Right ventricle myocardium superior (tissue), 1 donor: ENCODE results near the gene PIAS4. TPM values are rescaled to one million over a fixed set of nuclear protein-coding genes. Genes with fewer than 3 reads are reported as not detected.
A peak's percentile ranks its signal among the peaks of the same experiment; 100 is the strongest.

Experiments
- ATAC-seq: fragments of 200-7000 bp; cut with Tn5 transposase; one replicate; pipeline ENCODE4 v1.9.1; 2020; ENCODE audit warnings: mild to moderate bottlenecking; ENCODE audit not compliant: poor library complexity
- DNase-seq: peaks from one replicate; pipeline ENCODE4 v3.0.0-alpha.2; 2020
- intact Hi-C: fragments of 100-400 bp; cut with DNase I; formaldehyde crosslinking; loops from one replicate; pipeline ENCODE4 v1.11.2; 2022
- microRNA-seq: library from miRNA; unstranded; fragments of <30 nt; microRNA quantifications from one replicate; pipeline ENCODE4 v1.2.0, GENCODE V29; 2020
- total RNA-seq: library from RNA; stranded (reverse); fragmentation: NEBNext Ultra II Directional; extraction: Animal tissue kit (Norgen Biotek cat#: 25700); gene quantifications from one replicate; pipeline ENCODE4 v1.2.1, GENCODE V29; 2021
- donor health status: DM: no; HTN: yes; CAD: no; lungs with severe emphysema.

PIAS4 gene
- total RNA-seq, 1 donor from 2014 or later, result 16.7 TPM

DNA sequence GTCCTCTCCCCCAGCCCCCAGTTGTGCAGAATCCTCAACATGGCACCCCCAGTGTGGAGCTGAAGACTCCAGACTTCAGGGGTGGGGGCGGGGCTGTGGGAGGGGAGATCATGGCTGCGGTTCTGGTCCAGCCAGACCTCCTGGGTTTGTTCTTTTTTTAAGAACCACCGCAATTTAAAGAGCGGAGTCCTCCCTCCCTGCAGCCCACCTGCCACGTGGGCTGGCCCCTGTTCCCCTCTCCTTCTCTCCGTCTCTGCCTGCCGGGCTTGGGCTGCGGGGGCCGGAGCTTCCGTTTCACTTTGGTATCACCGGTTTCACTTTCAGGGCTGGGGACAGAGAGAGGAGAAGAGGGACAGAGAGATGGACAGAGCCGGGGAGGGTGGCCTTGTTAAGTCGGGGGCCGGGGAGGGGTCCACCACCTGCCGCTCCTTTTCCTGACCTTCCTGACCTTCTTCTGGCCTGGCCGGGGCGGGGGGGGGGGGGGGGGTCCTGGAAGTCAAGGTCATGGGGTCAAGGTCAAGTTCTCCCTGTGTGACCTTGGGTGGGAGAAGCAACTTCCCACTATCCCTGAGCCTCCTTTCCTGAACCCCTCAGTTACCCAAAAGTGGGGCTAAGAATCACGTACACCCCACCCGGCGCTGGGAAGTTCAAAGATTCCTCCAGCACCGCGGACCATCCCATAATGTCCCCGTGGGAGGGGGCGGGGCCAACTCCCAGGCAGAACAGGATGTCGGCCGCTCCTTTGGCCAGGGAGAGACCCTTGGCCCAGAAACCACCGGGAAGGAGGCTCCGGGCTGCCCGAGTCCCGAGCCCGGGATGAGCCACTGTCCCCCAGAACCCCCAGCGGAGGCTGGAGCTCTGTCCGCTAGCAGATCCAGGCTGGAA lies 70.5 kb downstream of the PIAS4 start:
- intact Hi-C loops, result no loop called here
- DNase-seq (peak; percentile 89), ATAC-seq (peak; percentile 82)

- intact Hi-C loops, result no loop called here
- no peak for ATAC-seq
These were observed 72.9 kb downstream of the PIAS4 start for GRCh38 chr19:4080473-4080872.

DNA sequence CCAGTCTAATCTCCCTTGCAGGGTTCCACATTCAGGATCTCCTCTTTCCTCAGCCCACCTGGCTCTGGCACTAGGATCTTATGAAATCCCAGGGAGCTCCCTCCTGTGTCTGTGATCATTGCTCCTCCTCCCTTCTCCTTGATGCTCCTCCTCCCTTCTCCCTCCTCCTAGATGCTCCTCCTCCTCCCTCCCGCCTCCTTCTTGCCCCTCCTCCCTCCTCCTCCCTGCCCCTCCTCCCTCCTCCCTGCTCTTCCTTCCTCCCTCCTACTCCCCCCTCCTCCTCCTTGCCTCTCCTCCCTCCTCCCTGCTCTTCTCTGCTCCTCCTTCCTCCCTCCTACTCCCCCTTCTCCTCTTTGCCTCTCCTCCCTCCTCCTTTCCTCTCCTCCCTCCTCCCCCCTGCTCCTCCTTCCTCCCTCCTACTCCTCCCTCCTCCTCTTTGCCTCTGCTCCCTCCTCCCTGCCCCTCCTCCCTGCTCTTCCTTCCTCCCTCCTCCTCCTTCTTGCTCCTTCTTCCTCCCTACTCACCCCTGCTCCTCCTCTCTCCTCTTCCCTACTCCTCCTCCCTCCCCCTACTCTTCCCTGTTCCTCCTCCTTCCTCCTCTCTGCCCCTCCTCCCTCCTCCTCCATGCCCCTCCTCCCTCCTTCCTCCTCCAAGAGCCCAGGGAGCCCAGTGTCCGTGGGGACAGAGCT lies 74.0 kb downstream of the PIAS4 start:
- intact Hi-C loops, result no loop called here
- DNase-seq (no peak), ATAC-seq (no peak)

More at GRCh38 chr19:4080473-4080872, 72.9 kb downstream of the PIAS4 start:
- DNase-seq, result no peak

GRCh38 chr19:4082172-4082571 lies 74.6 kb downstream of the PIAS4 start:
- intact Hi-C loops, result no loop called here
- ATAC-seq (no peak), DNase-seq (no peak)

GRCh38 chr19:4083677-4084546 lies 76.4 kb downstream of the PIAS4 start:
- DNase-seq, result no peak

GRCh38 chr19:4084547-4084877 lies 77.0 kb downstream of the PIAS4 start:
- ATAC-seq (no peak), DNase-seq (no peak)
- intact Hi-C loops, result no loop called here

More at GRCh38 chr19:4083677-4084546, 76.4 kb downstream of the PIAS4 start:
- no peak for ATAC-seq
- intact Hi-C loops, result no loop called here

DNA sequence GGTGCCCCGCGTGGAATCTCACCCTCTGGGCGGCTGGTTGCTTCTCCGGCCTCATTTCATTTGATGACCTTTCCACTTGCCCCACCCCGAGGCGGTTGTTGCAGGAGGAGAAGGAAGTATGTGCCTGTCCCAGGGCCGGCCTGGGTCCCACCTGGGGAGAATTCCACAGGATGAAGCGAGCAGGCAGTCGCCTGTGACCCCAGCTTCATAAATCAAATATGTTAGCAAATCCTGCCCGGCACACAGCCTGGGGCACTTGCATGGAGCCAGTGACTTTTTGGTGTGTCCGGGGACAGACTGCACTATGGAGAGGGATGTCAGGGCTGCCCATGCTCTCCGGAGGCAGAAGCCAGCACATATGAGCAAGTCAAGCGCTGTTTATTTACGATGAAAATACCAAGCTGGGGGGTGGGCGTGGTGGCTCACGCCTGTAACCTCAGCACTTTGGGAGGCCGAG lies 78.9 kb downstream of the PIAS4 start:
- DNase-seq (no peak), ATAC-seq (no peak)
- intact Hi-C loops, result no loop called here

- ATAC-seq (no peak), DNase-seq (no peak)
- intact Hi-C loops, result no loop called here
These were observed 80.5 kb downstream of the PIAS4 start for GRCh38 chr19:4087787-4088679.

GRCh38 chr19:4088975-4089374 lies 81.4 kb downstream of the PIAS4 start:
- no peak for ATAC-seq
- intact Hi-C loops, result no loop called here
- no peak for DNase-seq

Small RNA genes within 50 kb of the gene (microRNA-seq; reads per million reads assigned to microRNA genes)
- not detected for gene MIR637

Other genes starting within 250 kb of the PIAS4 start
- 12.3 TPM for gene APBA3, start 246.0 kb upstream of the PIAS4 start, total RNA-seq
- 70.5 TPM for gene MRPL54, start 245.1 kb upstream of the PIAS4 start, total RNA-seq
- not detected for gene RAX2, start 235.5 kb upstream of the PIAS4 start, total RNA-seq
- 0.24 TPM for gene MATK, start 221.4 kb upstream of the PIAS4 start, total RNA-seq
- not detected for gene ZFR2, start 138.7 kb upstream of the PIAS4 start, total RNA-seq
- not detected for gene ATCAY, start 127.1 kb upstream of the PIAS4 start, total RNA-seq
- gene NMRK2, start 74.7 kb upstream of the PIAS4 start, total RNA-seq, result 589 TPM
- gene DAPK3, start 36.6 kb upstream of the PIAS4 start, total RNA-seq, result 70.5 TPM
- gene EEF2, start 22.3 kb upstream of the PIAS4 start, total RNA-seq, result 1,974 TPM
- 31.4 TPM for gene ZBTB7A, start 59.2 kb downstream of the PIAS4 start, total RNA-seq
- gene MAP2K2, start 116.4 kb downstream of the PIAS4 start, total RNA-seq, result 136 TPM
- not detected for gene CREB3L3, start 145.9 kb downstream of the PIAS4 start, total RNA-seq
- 9.4 TPM for gene SIRT6, start 174.8 kb downstream of the PIAS4 start, total RNA-seq
- 0.08 TPM for gene ANKRD24, start 175.0 kb downstream of the PIAS4 start, total RNA-seq
- gene EBI3, start 221.8 kb downstream of the PIAS4 start, total RNA-seq, result 0.51 TPM
- gene YJU2, start 239.3 kb downstream of the PIAS4 start, total RNA-seq, result 7.8 TPM